GM23248 (cell line): ENCODE measurements around the gene IFT20.

Source experiments
- EZH2 ChIP-seq: fragments of 200-600 bp; sonication (generic); IDR thresholded peaks from 2 replicates; pipeline ENCODE4 v1.6.1; 2018; ENCODE audit warnings: antibody characterized with exemption, mild to moderate bottlenecking; ENCODE audit not compliant: insufficient read depth, poor library complexity, severe bottlenecking
- EZH2phosphoT487 ChIP-seq: fragments of 200-600 bp; sonication (generic); IDR thresholded peaks from 2 replicates; pipeline ENCODE4 v1.6.1; 2018; ENCODE audit warnings: antibody characterized with exemption, moderate library complexity, mild to moderate bottlenecking, low read depth; ENCODE audit not compliant: insufficient read depth

GRCh38 chr17:28367641-28368305 lies 32.5 kb upstream of the IFT20 start:
- no peak for TF ChIP-seq EZH2
- no peak for TF ChIP-seq EZH2phosphoT487
